ENCODE measurements around the gene DAB2IP.
"Not testable (repeated sequence)": the region's sequence is repeated elsewhere in the genome, so short reads cannot be mapped to it uniquely, and the experiment has no call there.

Gene DAB2IP

GRCh38 chr9:121794334-121794733 is 142.9 kb downstream of the DAB2IP start:
- DNase-seq (ENCODE audit: low read depth) = not testable (repeated sequence)

DNA sequence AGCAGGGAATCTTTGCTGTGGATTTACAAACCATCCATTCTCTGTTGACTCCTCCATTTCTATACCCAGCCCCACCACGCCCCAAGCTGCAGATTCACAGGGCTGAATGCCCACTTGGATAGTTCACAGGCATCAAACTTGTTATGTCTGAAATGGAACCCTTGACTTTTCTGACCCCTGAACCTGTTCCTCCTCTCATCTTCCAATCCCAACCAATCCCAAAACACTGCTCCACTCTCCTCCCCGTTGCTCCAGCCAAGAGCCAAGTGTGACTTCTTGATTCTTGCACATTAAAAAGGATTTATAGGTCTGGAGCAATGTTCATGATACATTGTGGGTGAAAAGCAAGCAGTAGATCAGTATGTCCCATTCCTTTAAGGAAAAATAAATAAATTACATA is 145.6 kb downstream of the DAB2IP start:
- DNase-seq (ENCODE audit: low read depth) = no peak

- no peak for DNase-seq (ENCODE audit: low read depth)
Observed at GRCh38 chr9:121798941-121799340, 147.5 kb downstream of the DAB2IP start.

GRCh38 chr9:121800376-121800775 is 148.9 kb downstream of the DAB2IP start:
- DNase-seq (ENCODE audit: low read depth) = no peak

DNA sequence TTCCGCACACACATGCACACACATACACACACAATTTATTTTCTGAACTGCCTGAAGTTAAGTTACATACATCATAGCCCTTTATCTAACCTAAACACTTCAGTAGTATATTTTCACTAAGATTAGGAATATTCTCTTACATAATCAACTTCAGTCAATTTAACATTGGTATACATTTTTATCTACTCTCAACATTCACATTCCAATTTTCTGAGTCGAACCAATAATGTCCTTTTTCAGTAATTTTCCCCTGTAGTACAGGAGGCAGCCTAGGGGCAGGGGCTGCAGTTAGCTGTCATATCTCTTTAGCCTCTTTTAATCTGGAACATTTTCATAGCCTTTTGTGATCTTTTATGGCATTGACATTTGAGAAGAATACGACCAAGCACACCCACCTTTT is 150.1 kb downstream of the DAB2IP start:
- DNase-seq (ENCODE audit: low read depth) = no peak

DNA sequence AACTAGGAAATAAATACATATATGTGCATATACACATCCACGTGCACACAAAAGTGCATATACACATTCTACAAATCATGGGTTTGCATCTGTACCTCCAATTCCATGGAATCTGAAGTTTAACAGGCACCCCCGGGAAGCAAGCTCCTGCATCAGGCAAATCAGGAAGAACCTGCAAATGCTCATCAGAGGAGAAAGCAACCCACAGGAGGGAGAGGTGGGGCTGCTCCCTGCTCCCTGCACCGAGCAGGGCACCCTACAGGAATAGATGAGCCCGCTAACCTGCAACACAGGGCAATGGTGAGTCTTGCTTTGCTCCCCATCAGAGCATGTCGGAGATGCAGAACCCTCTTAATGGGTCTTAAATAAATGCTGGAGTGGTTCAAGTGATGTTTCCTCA is 151.3 kb downstream of the DAB2IP start:
- DNase-seq (ENCODE audit: low read depth) = no peak

DNA sequence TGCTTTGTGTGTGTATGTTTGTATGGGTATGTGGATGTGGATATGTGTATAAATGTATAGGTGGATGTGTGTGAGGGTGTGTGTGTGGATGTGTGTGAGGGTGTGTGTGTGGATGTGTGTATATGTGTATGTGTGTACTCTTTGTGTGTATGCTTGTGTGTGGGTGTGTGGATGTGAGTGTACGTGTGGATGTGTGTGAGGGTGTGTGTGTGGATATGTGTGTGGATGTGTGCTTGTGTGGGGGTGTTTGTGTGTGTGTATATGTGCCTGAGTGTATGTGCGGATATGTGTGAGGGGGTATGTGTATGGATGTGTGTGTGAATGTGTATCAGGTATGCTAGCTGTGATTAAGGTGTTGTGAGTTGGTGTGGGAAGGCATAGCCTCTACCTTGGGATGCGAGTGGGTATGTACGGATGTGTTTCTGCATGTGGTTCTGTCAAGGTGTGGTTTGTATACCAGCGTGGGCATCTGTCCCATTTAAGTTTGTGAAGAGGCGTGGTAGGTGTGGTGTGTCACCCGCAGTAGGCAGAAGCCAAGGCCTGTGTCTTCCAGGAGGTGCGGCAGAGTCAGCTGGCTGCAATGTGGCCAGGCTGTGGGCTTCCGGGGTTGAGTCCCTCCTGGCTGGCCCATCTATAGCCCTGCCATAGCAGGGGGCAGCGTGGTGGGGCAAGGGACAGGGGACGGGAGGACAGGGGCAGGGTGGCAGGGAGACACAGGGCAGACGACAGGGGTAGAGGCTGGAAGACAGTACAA is 155.8 kb downstream of the DAB2IP start:
- DNase-seq (ENCODE audit: low read depth) = no peak

DNA sequence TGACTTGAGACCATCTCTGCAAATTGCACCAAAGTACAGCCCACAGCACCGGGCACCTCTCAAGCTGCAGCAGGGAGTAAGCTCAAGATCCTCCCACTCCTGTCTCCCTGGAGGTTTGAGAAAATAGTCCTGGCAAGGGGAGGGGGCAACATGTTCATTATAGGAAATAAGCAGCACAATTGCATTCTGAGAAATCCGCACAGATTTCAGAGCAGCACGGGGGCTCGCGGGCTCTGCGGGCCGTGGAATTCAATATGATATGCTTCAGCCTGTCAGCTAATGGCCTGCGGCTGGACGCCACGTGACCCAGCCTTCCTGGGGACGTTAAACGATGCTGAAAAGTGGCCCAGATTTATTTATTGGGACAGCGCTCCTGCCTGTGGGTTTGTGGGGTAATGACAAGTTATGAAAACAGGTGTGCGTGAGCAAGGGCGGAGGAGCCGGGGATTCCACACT is 156.4 kb downstream of the DAB2IP start:
- DNase-seq (ENCODE audit: low read depth) = no peak

DNA sequence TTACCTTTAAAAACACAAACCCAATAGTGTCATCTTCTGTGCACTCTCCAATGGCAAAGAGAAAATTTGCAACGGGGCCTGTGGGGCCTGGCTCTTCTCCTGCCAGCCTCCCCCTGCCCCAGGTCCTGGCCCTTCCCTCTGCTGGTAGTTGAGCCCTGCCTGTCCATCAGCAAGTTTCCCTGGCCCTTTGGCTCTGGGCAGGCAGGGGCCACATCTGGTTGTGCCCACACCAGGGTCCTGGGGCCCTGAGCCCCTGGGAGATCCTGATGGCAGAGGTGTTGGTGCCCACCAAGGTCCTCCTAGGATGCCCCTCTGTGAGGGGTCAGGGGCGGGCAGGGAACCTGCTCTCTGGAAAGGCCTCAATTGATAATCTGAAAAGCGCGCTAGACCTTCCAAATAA is 157.3 kb downstream of the DAB2IP start:
- no peak for DNase-seq (ENCODE audit: low read depth)

- DNase-seq (ENCODE audit: low read depth) = no peak
Observed at GRCh38 chr9:121809356-121810050, 158.1 kb downstream of the DAB2IP start.

DNA sequence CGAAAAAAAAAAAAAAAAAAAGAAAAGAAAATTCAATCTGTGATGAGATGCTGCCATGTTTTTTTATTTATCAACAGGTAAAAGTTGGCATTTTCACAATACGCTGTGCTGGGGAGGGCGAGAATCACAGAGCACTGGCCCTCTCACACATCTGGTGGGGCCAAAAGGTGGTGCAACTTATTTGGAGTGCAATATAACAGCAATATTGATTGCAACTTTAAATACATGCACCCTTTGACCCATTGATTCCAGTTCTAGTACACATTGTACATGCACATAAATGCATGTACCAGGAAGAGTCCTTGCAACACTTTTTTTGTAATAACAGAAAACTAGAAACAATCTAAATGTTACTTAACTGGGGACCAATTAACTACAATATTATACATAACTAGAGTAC is 159.1 kb downstream of the DAB2IP start:
- no peak for DNase-seq (ENCODE audit: low read depth)

- no peak for DNase-seq (ENCODE audit: low read depth)
Observed at GRCh38 chr9:121811140-121811539, 159.7 kb downstream of the DAB2IP start.

DNA sequence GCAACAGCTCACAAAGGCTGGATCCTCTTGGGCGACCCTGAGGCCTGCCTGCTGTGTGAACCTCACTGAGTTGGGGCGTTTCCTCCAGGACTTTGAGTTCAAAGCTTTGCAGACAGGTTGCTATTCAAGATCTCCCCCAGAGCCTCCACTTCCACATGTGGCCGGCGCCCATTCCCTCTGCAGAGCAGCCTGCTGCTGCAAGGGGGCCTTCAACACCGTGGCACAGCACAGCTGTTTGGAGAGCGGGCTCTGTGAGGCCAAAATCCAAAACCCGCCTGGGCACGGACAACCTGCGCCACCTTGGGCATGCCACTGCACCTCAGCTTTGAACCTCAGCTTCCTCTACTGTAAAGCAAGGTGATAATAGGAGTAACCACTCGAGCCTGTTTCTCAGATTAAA is 160.3 kb downstream of the DAB2IP start:
- no peak for DNase-seq (ENCODE audit: low read depth)

GRCh38 chr9:121812159-121812735 is 160.8 kb downstream of the DAB2IP start:
- DNase-seq (ENCODE audit: low read depth) = no peak

- DNase-seq (ENCODE audit: low read depth) = no peak
Observed at GRCh38 chr9:121813519-121814210, 162.2 kb downstream of the DAB2IP start.

GRCh38 chr9:121814594-121814993 is 163.2 kb downstream of the DAB2IP start:
- DNase-seq (ENCODE audit: low read depth) = no peak

DNA sequence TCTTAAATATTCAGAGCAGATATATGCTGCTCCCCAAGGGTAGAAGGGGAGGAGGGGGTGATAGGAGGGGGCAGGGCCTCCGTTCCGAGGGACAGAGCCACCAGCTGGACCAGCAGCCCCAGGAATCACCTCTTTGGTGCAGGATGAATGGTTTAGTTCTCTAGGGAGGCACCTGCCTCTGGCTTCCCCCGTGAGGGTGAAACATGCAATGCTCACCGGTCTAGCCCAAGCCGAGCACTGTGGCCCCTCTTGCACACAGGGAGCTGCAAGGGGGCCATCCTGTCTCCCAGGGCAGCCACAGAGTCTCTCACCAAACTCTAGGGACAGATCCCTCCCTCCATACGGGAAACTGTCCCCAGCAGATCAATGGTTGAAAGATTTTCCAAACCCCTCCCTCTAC is 163.7 kb downstream of the DAB2IP start:
- DNase-seq (ENCODE audit: low read depth) = no peak

- DNase-seq (ENCODE audit: low read depth) = no peak
Observed at GRCh38 chr9:121815546-121816448, 164.4 kb downstream of the DAB2IP start.

GRCh38 chr9:121816449-121816817 is 165.0 kb downstream of the DAB2IP start:
- DNase-seq (ENCODE audit: low read depth) = no peak

GRCh38 chr9:121816845-121817450 is 165.5 kb downstream of the DAB2IP start:
- DNase-seq (ENCODE audit: low read depth) = no peak

DNA sequence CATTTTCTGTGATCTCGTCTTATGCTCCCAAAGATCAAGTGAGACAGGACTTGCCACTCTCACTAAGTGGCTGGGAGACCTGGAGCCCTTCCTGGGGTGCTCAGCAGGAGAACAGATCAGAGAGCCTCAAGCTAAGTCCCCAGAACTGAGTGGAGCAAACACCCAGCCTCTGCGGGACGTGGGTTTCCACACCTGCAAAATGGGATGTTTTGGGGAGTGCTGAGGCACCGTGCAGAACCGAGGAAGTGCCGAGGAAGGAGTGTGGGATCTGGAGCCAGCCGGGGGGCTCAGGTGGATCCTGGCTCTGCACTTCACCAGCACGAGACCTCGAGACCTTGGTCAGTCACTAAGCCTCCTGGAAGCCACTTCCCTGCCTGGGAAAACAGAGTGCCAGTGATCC is 166.0 kb downstream of the DAB2IP start:
- DNase-seq (ENCODE audit: low read depth) = no peak
